Astrocyte (in vitro differentiated cells and primary cell): ENCODE measurements around the gene SNRNP70. TPM values are rescaled to one million over a fixed set of nuclear protein-coding genes. Genes with fewer than 3 reads are reported as not detected.
A peak's percentile ranks its signal among the peaks of the same experiment; 100 is the strongest.
"Not testable (repeated sequence)": the region's sequence is repeated elsewhere in the genome, so short reads cannot be mapped to it uniquely, and the experiment has no call there.

Experiments
- DNase-seq: peaks from one replicate; pipeline ENCODE4 v3.0.0-alpha.2; 2010; ENCODE audit warnings: low read depth
- FAIRE-seq: peaks from 2 replicates; lab custom pipeline; 2011; peaks lifted over from hg19 to GRCh38; lab: Jason Lieb, UNC
- H2AFZ ChIP-seq: 2 replicates; pipeline ENCODE4 v1.6.0; 2012; ENCODE audit warnings: low read depth, low read length, inconsistent platforms
- H3K27ac ChIP-seq: 2 replicates; pipeline ENCODE4 v1.5.1; 2011; ENCODE audit warnings: low read depth, low read length, inconsistent platforms
- H3K27me3 ChIP-seq: 2 replicates; pipeline ENCODE4 v1.6.0; 2011; ENCODE audit warnings: low read length, inconsistent platforms; ENCODE audit not compliant: insufficient read depth
- H3K36me3 ChIP-seq: 2 replicates; pipeline ENCODE4 v1.5.1; 2011; ENCODE audit warnings: low read length, inconsistent platforms; ENCODE audit not compliant: insufficient read depth
- H3K4me1 ChIP-seq: 2 replicates; pipeline ENCODE4 v1.5.1; 2011; ENCODE audit warnings: low read length, inconsistent platforms; ENCODE audit not compliant: insufficient read depth
- H3K4me2 ChIP-seq: 2 replicates; pipeline ENCODE4 v1.6.0; 2012; ENCODE audit warnings: low read length, inconsistent platforms
- H3K4me3 ChIP-seq: 2 replicates; pipeline ENCODE4 v1.5.1; 2011; ENCODE audit warnings: low read depth, mild to moderate bottlenecking, low read length, inconsistent platforms; ENCODE audit not compliant: insufficient read depth
- H3K79me2 ChIP-seq: 2 replicates; pipeline ENCODE4 v1.6.0; 2012; ENCODE audit warnings: mild to moderate bottlenecking, low read length, inconsistent platforms; ENCODE audit not compliant: insufficient read depth
- H3K9ac ChIP-seq: 2 replicates; pipeline ENCODE4 v1.6.0; 2012; ENCODE audit warnings: mild to moderate bottlenecking, low read length, inconsistent platforms
- H3K9me3 ChIP-seq: 2 replicates; pipeline ENCODE4 v1.5.1; 2012; ENCODE audit warnings: low read depth, mild to moderate bottlenecking, low read length, inconsistent platforms; ENCODE audit not compliant: insufficient read depth
- H4K20me1 ChIP-seq: 2 replicates; pipeline ENCODE4 v1.6.0; 2012; ENCODE audit warnings: low read length, inconsistent platforms; ENCODE audit not compliant: insufficient read depth
- H3K27ac Mint-ChIP-seq: one replicate; pipeline ENCODE4 v1.8.0; 2021; ENCODE audit warnings: mild to moderate bottlenecking, mixed read lengths; ENCODE audit not compliant: unreplicated experiment
- H3K27me3 Mint-ChIP-seq: one replicate; pipeline ENCODE4 v1.8.0; 2021; ENCODE audit warnings: low read depth, mixed read lengths; ENCODE audit not compliant: unreplicated experiment
- H3K36me3 Mint-ChIP-seq: one replicate; pipeline ENCODE4 v1.8.0; 2021; ENCODE audit warnings: low read depth, mixed read lengths; ENCODE audit not compliant: unreplicated experiment
- H3K4me1 Mint-ChIP-seq: one replicate; pipeline ENCODE4 v1.8.0; 2021; ENCODE audit warnings: low read depth, mixed read lengths; ENCODE audit not compliant: unreplicated experiment
- H3K4me3 Mint-ChIP-seq: one replicate; pipeline ENCODE4 v1.8.0; 2021; ENCODE audit warnings: mild to moderate bottlenecking, moderate library complexity, mixed read lengths; ENCODE audit not compliant: unreplicated experiment
- H3K9me3 Mint-ChIP-seq: one replicate; pipeline ENCODE4 v1.8.0; 2021; ENCODE audit warnings: mild to moderate bottlenecking, mixed read lengths; ENCODE audit not compliant: unreplicated experiment
- EZH2 ChIP-seq: IDR thresholded peaks from 2 replicates; pipeline ENCODE4 v1.6.1; 2012; ENCODE audit warnings: mild to moderate bottlenecking, low read length, inconsistent platforms; ENCODE audit not compliant: insufficient read depth
- total RNA-seq: library from RNA; stranded (reverse); gene quantifications from 2 replicates; pipeline ENCODE4 v1.2.1, GENCODE V29; 2021
- TF ChIP-seq, protein P1 (sequence below): IDR thresholded peaks from 2 replicates; pipeline ENCODE4 v1.5.1; 2011; ENCODE audit warnings: low read depth, mild to moderate bottlenecking, inconsistent platforms, low read length, moderate library complexity; ENCODE audit not compliant: insufficient read depth

SNRNP70 gene
- total RNA-seq, 1 donor from 2014 or later, result 177 TPM

GRCh38 chr19:49039736-49040135 is 45.5 kb upstream of the SNRNP70 start:
- not testable (repeated sequence) for H3K9ac ChIP-seq, FAIRE-seq, DNase-seq, H3K27me3 Mint-ChIP-seq, H3K79me2 ChIP-seq, H3K4me3 ChIP-seq, H4K20me1 ChIP-seq, H3K36me3 ChIP-seq, H3K27me3 ChIP-seq, H3K9me3 Mint-ChIP-seq, H3K4me3 Mint-ChIP-seq, H2AFZ ChIP-seq, H3K4me2 ChIP-seq, H3K9me3 ChIP-seq, H3K27ac Mint-ChIP-seq, H3K36me3 Mint-ChIP-seq
- Histone ChIP-seq H3K27ac (peak overlapping the region; percentile 6), H3K4me1 (peaks cover 19% of the 10 kb centered on the region)
- H3K4me1 Mint-ChIP-seq, result peaks cover 19% of the 10 kb centered on the region

DNA sequence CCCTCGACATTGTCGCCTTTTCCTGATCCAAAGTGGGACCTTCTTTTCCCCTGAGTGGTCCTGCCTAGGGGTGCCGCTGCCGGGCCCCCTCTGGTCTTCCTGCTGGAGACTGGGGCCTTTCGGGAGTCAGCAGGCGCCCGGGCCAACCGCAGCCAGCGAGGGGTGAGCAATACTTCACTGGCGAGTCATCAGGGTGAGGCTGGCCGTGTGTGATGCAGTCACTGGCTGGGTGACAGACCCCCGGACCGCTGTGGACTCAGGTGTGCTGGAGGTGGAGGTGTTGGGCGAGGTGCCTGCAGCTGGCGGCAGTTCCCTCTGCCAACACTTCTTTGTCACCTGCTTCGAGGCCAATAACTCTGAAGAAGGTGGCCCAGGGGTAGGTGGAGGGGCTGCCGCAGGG is 43.1 kb upstream of the SNRNP70 start:
- peak overlapping the region; percentile 53 for H3K4me2 ChIP-seq
- peak; percentile 55 for DNase-seq

DNA sequence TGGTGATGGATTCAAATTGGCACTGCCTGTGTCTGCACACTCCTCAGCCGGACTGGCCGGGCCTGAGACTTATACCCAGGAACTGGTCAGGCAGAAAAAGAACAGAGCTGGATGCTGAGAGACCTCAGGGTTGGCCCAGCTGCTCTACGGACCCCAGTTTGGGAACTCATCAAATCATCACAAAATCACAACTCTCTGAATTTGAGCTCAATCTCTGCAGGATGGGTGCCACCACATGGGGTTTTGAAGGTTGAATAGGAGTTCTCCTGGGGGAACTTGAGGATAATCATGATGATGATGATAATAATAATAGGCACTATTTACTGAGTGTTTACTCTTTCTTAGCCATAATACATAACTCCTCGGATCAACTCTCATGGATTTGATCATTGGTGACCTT is 42.6 kb upstream of the SNRNP70 start:
- H3K4me1 Mint-ChIP-seq, result peaks cover 19% of the 10 kb centered on the region
- H3K9me3 Mint-ChIP-seq, H2AFZ ChIP-seq, H3K4me3 ChIP-seq, H3K9ac ChIP-seq, H3K9me3 ChIP-seq, H3K27me3 Mint-ChIP-seq, H3K36me3 ChIP-seq, FAIRE-seq, H3K27me3 ChIP-seq, H4K20me1 ChIP-seq, H3K79me2 ChIP-seq, DNase-seq, H3K36me3 Mint-ChIP-seq, H3K27ac ChIP-seq, H3K27ac Mint-ChIP-seq, H3K4me3 Mint-ChIP-seq: not testable (repeated sequence)
- peaks cover 19% of the 10 kb centered on the region for H3K4me1 ChIP-seq
- H3K4me2 ChIP-seq, result peak overlapping the region; percentile 53

More for the DNA sequence above, 43.1 kb upstream of the SNRNP70 start:
- H3K79me2 ChIP-seq, result no peaks in the 10 kb centered on the region
- no peaks in the 10 kb centered on the region for H3K36me3 Mint-ChIP-seq
- H3K36me3 ChIP-seq, result no peaks in the 10 kb centered on the region
- H3K4me1 ChIP-seq, result peaks cover 19% of the 10 kb centered on the region
- FAIRE-seq, result no peak
- H3K9me3 Mint-ChIP-seq, result peaks cover 4% of the 10 kb centered on the region
- H3K9me3 ChIP-seq, result no peaks in the 10 kb centered on the region
- peak overlapping the region; percentile 69 for H3K27ac ChIP-seq
- H3K27ac Mint-ChIP-seq, result peak overlapping the region; percentile 84
- H3K4me3 ChIP-seq, result no peak overlapping the region
- H3K27me3 ChIP-seq, result no peaks in the 10 kb centered on the region
- no peaks in the 10 kb centered on the region for H4K20me1 ChIP-seq
- H3K4me3 Mint-ChIP-seq, result no peak overlapping the region
- H3K27me3 Mint-ChIP-seq, result peaks cover 2% of the 10 kb centered on the region
- peak overlapping the region; percentile 72 for H3K9ac ChIP-seq
- H2AFZ ChIP-seq, result no peak overlapping the region
- no peak for TF ChIP-seq EZH2
- TF ChIP-seq, protein P1, sequence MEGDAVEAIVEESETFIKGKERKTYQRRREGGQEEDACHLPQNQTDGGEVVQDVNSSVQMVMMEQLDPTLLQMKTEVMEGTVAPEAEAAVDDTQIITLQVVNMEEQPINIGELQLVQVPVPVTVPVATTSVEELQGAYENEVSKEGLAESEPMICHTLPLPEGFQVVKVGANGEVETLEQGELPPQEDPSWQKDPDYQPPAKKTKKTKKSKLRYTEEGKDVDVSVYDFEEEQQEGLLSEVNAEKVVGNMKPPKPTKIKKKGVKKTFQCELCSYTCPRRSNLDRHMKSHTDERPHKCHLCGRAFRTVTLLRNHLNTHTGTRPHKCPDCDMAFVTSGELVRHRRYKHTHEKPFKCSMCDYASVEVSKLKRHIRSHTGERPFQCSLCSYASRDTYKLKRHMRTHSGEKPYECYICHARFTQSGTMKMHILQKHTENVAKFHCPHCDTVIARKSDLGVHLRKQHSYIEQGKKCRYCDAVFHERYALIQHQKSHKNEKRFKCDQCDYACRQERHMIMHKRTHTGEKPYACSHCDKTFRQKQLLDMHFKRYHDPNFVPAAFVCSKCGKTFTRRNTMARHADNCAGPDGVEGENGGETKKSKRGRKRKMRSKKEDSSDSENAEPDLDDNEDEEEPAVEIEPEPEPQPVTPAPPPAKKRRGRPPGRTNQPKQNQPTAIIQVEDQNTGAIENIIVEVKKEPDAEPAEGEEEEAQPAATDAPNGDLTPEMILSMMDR, result no peak
- H3K4me1 Mint-ChIP-seq, result peaks cover 19% of the 10 kb centered on the region

GRCh38 chr19:49043548-49043947 is 41.7 kb upstream of the SNRNP70 start, which contains the start of gene CGB5:
TSS of gene CGB5 (plus strand) at chr19:49043848. CDS start at chr19:49044210, 362 bp downstream.
- H3K36me3 ChIP-seq, H2AFZ ChIP-seq, H3K4me3 ChIP-seq, DNase-seq, H3K4me3 Mint-ChIP-seq, H3K79me2 ChIP-seq, H4K20me1 ChIP-seq, H3K27ac ChIP-seq, H3K27me3 ChIP-seq, H3K9me3 Mint-ChIP-seq, H3K4me2 ChIP-seq, H3K27ac Mint-ChIP-seq, H3K27me3 Mint-ChIP-seq, H3K9me3 ChIP-seq, FAIRE-seq, H3K9ac ChIP-seq, H3K36me3 Mint-ChIP-seq: not testable (repeated sequence)
- peaks cover 14% of the 10 kb centered on the region for H3K4me1 ChIP-seq
- peaks cover 14% of the 10 kb centered on the region for H3K4me1 Mint-ChIP-seq

DNA sequence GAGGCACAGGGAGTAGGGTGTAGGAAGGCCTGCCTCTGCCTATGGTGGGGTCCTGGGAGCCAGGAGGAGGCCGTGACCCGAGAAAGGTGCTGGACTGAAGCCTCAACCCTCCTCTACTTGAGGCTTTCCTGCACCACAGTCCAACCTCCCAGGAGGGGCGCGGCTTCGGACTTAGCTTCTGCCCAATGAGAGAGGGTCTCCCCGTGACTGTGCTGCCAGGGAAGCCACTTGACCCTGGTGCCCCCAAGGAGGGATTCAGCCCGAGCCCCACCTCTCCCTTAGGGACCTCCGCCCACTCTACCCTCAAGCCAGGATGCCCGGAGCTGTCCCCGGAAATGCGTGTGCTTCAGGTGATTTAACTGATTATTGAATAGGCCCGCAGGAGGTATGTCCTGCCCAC is 36.2 kb upstream of the SNRNP70 start, which contains the start of gene CGB8:
CGB8 (minus strand) TSS at position 101 of the 400 bp plus-strand sequence. CDS start 372 bp downstream, outside the sequence.
- H3K27me3 ChIP-seq, FAIRE-seq, DNase-seq, H3K27ac ChIP-seq, H3K9me3 Mint-ChIP-seq, H3K4me3 ChIP-seq, H3K36me3 Mint-ChIP-seq, H3K79me2 ChIP-seq, H3K4me1 ChIP-seq, H3K9ac ChIP-seq, H2AFZ ChIP-seq, H3K9me3 ChIP-seq, H4K20me1 ChIP-seq, H3K4me3 Mint-ChIP-seq, H3K36me3 ChIP-seq, H3K27me3 Mint-ChIP-seq: not testable (repeated sequence)
- Mint-ChIP-seq H3K4me1 (peaks cover 11% of the 10 kb centered on the region), H3K27ac (peak within 1 kb of the TSS; percentile 84)
- peak within 1 kb of the TSS; percentile 62 for H3K4me2 ChIP-seq
